ENCODE results near the gene PURA.

Gene PURA

DNA sequence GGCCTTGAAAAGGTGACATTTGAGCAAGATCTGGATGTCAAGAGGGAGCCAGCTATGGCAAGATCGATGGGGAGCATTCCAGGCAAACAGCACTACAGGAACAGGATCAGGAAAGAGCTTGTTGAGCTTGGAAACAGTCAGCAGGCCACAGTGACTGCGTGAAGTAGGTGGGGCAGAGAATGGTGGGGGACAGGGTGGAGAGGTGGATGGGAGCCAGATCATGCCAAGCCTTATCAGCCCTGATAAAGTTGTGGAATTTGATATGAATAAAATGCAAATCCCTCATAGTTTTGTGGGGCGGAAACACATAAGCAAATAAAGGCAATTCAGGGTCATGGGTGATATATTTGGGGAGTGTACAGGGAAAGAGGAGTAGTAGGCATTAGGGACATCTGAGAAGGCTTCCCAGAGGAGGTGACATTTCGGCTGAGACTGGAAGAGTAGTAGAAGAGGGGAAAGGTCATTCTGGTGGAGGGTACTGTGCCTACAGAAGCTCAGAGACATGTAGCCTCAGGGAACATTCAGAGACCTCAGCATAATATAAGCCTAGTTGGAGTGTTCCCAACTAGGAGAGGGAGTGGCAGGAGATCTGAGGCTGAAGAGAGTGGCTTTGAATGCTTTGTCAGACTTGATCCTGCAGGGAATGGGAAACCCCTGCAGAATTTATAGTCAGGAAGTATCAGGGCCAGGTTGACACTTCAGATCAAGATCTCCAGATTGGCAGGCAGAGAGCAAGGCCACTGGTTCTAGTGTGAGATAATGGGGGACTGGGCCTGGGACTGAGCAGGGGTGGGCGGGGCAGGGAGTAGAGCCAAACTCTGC is 51.4 kb downstream of the PURA start:
- no peak for DNase-seq

DNA sequence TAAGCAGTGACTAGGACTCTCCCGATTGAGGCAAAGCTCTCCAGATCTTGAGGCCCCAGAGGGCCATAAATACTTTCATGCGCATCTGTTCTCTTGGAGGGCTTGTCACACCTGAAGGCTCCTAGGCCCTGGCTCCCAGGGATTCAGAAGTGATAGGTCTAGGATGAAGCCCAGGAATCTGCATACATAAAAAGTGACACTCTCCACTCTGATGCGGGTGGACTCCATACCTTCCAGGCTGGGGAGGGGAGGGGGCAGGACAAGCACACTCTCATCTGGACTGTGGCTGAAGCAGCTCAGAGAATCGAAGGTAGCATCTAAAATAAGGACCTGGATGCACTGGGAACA is 52.0 kb downstream of the PURA start:
- DNase-seq, result peak; percentile 3

DNA sequence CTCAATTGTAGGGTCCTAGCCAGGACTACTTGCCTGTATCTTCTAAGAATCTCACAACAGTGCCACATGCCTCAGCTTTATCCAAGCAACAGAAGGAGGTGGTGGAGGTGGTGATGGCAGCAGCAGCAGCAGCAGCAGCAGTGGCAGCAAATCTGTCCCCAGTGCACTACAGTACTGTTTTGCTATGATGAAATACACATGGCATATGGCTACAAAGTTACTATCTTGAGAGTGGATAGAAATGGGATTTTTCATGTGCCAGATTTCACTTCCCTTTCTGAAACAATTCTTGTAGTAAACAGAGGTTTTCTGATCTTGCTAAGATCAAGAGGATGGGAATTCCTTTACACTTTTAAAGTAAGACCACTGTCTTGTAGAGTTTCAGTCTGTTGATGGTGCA is 53.0 kb downstream of the PURA start:
- no peak for DNase-seq

DNA sequence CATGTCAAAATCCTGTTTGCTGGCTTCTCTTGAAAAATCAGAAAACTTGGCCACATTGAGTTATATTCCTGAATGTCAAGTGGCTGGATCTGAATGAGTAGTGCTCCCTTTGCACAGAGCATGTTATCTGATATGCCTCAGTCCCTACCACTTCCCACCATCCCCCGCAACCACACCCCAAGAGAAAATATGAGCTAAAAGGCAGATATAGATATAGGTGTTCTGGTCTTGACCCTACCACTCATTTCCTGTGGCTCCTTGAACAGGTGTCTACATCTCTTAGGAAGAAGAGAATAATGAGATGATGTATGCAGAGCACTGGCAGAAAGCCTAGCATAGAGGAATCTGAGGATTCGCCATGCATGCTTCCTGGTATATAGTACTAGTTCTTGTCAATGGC is 54.5 kb downstream of the PURA start:
- DNase-seq, result no peak

DNA sequence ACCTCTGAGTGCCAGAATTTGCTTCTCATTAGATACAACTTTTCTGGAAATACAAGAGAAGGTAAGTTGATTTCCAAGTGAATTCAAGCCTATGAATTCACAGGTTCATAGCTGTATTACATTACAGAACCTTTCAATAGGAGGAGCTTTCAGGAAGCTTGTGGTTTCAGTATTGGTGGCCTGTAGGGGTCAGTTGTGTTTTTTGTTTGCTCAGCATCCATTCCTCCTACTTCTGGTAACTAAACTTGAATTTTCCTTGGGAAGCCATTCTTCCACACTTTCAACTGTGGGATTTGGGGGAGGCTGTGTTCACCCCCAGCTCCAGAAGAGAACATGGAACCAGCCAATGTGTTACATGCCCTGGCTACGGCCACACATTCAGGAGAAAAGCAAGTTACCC is 55.5 kb downstream of the PURA start:
- DNase-seq, result no peak

DNA sequence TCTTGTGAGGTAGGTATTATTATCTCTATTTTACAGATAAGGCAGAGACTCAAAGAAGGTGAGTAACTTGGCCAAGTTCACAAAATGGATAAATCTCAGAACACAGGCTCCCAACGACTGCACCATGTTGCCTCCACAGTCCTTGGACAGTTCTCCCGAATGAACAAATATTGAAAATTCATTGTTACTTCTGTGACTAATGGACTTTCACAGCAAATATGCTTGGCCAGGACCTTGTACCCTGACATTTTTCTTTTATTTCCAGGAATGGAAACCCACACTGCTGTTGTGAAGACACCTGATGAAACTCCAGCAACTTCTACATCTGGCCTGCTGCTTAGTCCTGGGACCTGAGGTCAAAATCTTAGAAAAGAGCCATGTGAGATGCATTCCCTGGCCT is 58.6 kb downstream of the PURA start:
- no peak for DNase-seq

DNA sequence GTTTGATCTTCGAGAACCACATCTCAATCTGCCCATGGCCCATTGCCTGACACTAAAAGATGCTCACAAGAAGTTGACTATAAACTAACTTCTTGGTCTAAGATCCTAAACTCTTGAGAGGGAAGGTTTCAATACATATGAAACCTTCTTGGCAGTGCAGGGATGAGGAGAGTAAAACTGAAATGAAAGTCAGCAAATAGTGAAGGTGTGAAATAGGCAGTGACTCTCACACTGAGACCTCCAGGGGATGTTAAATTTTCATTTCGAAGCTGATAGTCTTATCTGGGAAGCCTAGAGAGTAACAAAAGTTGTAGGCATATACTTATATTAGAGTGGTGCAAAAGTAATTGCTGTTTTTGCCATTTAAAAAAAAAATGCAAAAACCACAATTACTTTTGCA is 60.1 kb downstream of the PURA start:
- DNase-seq, result no peak

DNA sequence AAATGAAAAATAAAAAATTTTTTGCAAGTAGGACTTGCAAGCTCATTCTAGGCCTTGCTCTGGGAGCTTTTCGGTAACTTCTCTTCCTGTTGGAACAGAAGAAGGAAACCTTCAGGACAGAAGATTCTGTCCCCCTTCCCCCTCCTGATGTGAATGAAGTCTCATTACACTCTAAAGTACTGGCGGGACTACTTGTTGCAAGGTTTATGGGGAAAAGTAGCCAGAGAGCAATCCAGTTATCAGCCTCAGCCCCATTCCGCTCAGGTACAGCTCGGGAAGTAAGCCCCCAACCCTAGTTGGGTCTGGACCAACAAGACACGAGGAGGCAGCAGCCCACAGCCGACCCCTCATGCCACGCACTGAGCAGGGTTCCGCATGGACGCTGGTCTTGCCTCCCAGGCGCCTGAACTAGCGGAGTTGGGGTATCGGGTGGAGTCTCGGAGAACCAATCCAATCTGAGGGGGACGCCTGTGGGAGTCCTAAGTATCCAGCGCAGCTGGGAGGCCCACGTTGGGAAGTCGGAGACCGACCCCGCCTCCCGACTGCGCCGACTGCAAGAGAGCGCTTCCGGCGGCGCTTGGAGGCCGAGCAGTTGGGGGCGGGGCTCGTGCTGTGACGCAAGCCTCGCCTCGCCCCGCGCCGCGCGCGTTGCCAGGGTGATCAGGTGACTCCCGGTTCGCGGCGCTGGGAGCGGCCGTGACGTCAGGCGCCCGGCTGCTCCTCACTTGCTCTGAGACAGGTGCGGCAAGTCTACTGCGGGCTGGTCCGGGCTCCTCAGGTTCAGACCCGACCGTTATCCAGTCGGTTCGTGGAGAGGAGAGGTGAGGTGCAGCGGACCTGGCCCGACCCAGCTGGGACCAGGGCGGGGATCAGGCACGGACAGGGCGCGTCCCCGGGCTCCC is 60.8 kb downstream of the PURA start, which contains the start of gene CYSTM1:
TSS of gene CYSTM1 (plus strand) at position 724 of the 902 bp plus-strand sequence. CDS start 19,278 bp downstream, outside the sequence.
- peak; percentile 81 for DNase-seq

All from NCI-H2171 treated with DMSO at 0.1 percent for 48 hours (cell line).